K562 (cell line): ENCODE results near the gene GRIA1. TPM values are rescaled to one million over a fixed set of nuclear protein-coding genes. Genes with fewer than 3 reads are reported as not detected.

ENCODE experiments used
- ATAC-seq: fragments of 200-7000 bp; cut with Tn5 transposase; 3 replicates; pipeline ENCODE4 v1.9.1; 2020; ENCODE audit warnings: moderate library complexity
- BruUV-seq: library from RNA; stranded (reverse); fragments of 400-500 nt; replicated peaks from 2 replicates; lab custom pipeline; 2021; lab: Mats Ljungman, UMichigan
- CTCF ChIA-PET: fragments of 300-600 bp; formaldehyde crosslinking; extraction: SDS; loops from one replicate; lab custom pipeline; 2021; ENCODE audit warnings: low intra/inter-chr PET ratio; lab: Yijun Ruan, JAX
- POLR2A ChIA-PET: fragments of 300-600, 350-650 bp; sonication (Branson Sonifier 250); formaldehyde crosslinking; extraction: SDS; loops from one replicate; lab custom pipeline; 2021; ENCODE audit warnings: antibody characterized with exemption, inconsistent platforms; lab: Yijun Ruan, JAX
- DNase-seq, 4 experiments: peaks; one replicate each; pipeline versions ENCODE4 v3.0.0 to v3.0.0-alpha.2; 2011 to 2018; ENCODE audit warnings: low spot score in 3 of 4, mixed read lengths in 3 of 4; ENCODE audit errors: extremely low read depth in 1 of 4
- FAIRE-seq: peaks from 2 replicates; lab custom pipeline; 2011; peaks lifted over from hg19 to GRCh38; lab: Jason Lieb, UNC
- H2AFZ ChIP-seq: 2 replicates; pipeline ENCODE4 v1.6.0; 2011; ENCODE audit warnings: low read depth, low read length, control low read depth, inconsistent platforms
- H3K27ac ChIP-seq: fragments of 200-600 bp; 3 replicates; pipeline ENCODE4 v1.8.0; 2011; ENCODE audit warnings: low read depth, mild to moderate bottlenecking, control low read depth, inconsistent platforms, low read length, moderate library complexity, mixed read lengths; ENCODE audit errors: extremely low read depth
- H3K27me3 ChIP-seq, 2 experiments: fragments of 300-600 bp in 1 of 2; 2 replicates in 1 of 2; 3 replicates in 1 of 2; pipeline versions ENCODE4 v1.6.0 to v1.8.0; 2011; ENCODE audit warnings: inconsistent platforms in 2 of 2, low read length in 2 of 2, mild to moderate bottlenecking in 1 of 2, mixed read lengths in 1 of 2, moderate library complexity in 1 of 2; ENCODE audit not compliant: control insufficient read depth in 2 of 2, insufficient read depth in 2 of 2
- H3K36me3 ChIP-seq: fragments of 300-600 bp; 3 replicates; pipeline ENCODE4 v1.8.0; 2011; ENCODE audit warnings: mild to moderate bottlenecking, low read length, inconsistent platforms; ENCODE audit not compliant: control insufficient read depth, insufficient read depth
- H3K4me1 ChIP-seq, 2 experiments: fragments of 200-600 bp in 1 of 2; replicated peaks in 1 of 2; 2 replicates in 1 of 2; 3 replicates in 1 of 2; pipeline versions ENCODE4 v1.5.1 to v1.8.0; 2011; ENCODE audit warnings: inconsistent platforms in 2 of 2, low read length in 2 of 2, mild to moderate bottlenecking in 1 of 2, mixed read lengths in 1 of 2, moderate library complexity in 1 of 2; ENCODE audit not compliant: control insufficient read depth in 2 of 2, insufficient read depth in 2 of 2
- H3K4me2 ChIP-seq: 2 replicates; pipeline ENCODE4 v1.6.1; 2011; ENCODE audit warnings: low read length, control low read depth, inconsistent platforms, mixed read lengths; ENCODE audit not compliant: insufficient read depth
- H3K4me3 ChIP-seq: fragments of 200-600 bp; sonication (generic), shearing (Covaris generic); 2 replicates; pipeline ENCODE4 v1.5.1; 2016; ENCODE audit warnings: control low read depth, inconsistent platforms
- H3K79me2 ChIP-seq: fragments of 200-600 bp; 3 replicates; pipeline ENCODE4 v1.8.0; 2011; ENCODE audit warnings: low read length, inconsistent platforms; ENCODE audit not compliant: control insufficient read depth, insufficient read depth
- H3K9ac ChIP-seq, 2 experiments: 2 replicates each; pipeline versions ENCODE4 v1.6.0 to v1.6.1; 2011; ENCODE audit warnings: low read depth in 2 of 2, low read length in 2 of 2, control low read depth in 1 of 2, inconsistent platforms in 1 of 2, mild to moderate bottlenecking in 1 of 2, mixed read lengths in 1 of 2; ENCODE audit not compliant: insufficient read depth in 1 of 2
- H3K9me1 ChIP-seq: one replicate; pipeline ENCODE4 v1.6.0; 2011; ENCODE audit warnings: inconsistent platforms, mild to moderate bottlenecking, low read length, moderate library complexity; ENCODE audit not compliant: control insufficient read depth, insufficient read depth
- H3K9me3 ChIP-seq: replicated peaks from 2 replicates; pipeline ENCODE4 v1.5.1; 2011; ENCODE audit warnings: low read depth, low read length, inconsistent platforms; ENCODE audit not compliant: control insufficient read depth, insufficient read depth
- H4K20me1 ChIP-seq: replicated peaks from 2 replicates; pipeline ENCODE4 v1.6.1; 2011; ENCODE audit warnings: low read length, inconsistent platforms, mixed read lengths; ENCODE audit not compliant: control insufficient read depth, insufficient read depth
- AFF4 ChIP-seq: sonication (generic); formaldehyde crosslinking; IDR thresholded peaks from 2 replicates; pipeline ENCODE4 v1.8.0; 2023; ENCODE audit warnings: mild to moderate bottlenecking, missing genetic modification reagents
- CC2D1A ChIP-seq: fragments of 450-650 bp; IDR thresholded peaks from 2 replicates; pipeline ENCODE4 v1.6.1; 2017; ENCODE audit warnings: mild to moderate bottlenecking
- ELF2 ChIP-seq: fragments of 250-450 bp; sonication (Bioruptor Pico); IDR thresholded peaks from 2 replicates; pipeline ENCODE4 v1.5.0; 2021; ENCODE audit warnings: mild to moderate bottlenecking
- TSC22D4 ChIP-seq: fragments of 450-650 bp; IDR thresholded peaks from 2 replicates; pipeline ENCODE4 v1.6.1; 2016; ENCODE audit warnings: missing genetic modification characterization, missing biosample characterization, control low read depth
- in situ Hi-C: fragments of 300-500 bp; cut with MboI; formaldehyde crosslinking; loops from 4 replicates; pipeline ENCODE4 v1.15.0; 2018; ENCODE audit warnings: inconsistent platforms, mixed read lengths
- intact Hi-C: fragments of 100-400 bp; cut with micrococcal nuclease; formaldehyde crosslinking; loops from 2 replicates; pipeline ENCODE4 v1.14.2; 2022
- polyA plus RNA-seq, 8 experiments: library from polyadenylated mRNA; depleted of rRNA in 4 of 8; stranded (reverse) in 5 of 8; unstranded in 3 of 8; fragments of >200 nt; fragmentation: Nextera tagmentation in 2 of 8; fragmentation: Illumina TruSeq in 1 of 8; extraction: Ambion mirVana in 2 of 8; extraction: Trizol in 1 of 8; gene quantifications; 2 replicates each; pipeline versions ENCODE4 v1.2.1 to v1.2.3, GENCODE V29; 2011 to 2014; ENCODE audit warnings: inconsistent platforms in 1 of 8, missing spikeins in 1 of 8
- total RNA-seq, 7 experiments: library from RNA; depleted of rRNA in 6 of 7; stranded (reverse); fragments of >200 nt in 6 of 7; fragmentation: Illumina TruSeq in 2 of 7; extraction: Trizol in 2 of 7; gene quantifications; 2 replicates each; pipeline versions ENCODE4 v1.2.1 to v1.2.3, GENCODE V29; 2011 to 2021; ENCODE audit warnings: low replicate concordance in 1 of 7
- TF ChIP-seq, protein P1 (sequence below), 2 experiments: fragments of 450-650 bp; formaldehyde crosslinking in 1 of 2; IDR thresholded peaks; 2 replicates each; pipeline versions ENCODE4 v1.4.0 to v1.6.1; 2014 to 2020; ENCODE audit warnings: mild to moderate bottlenecking in 2 of 2, borderline replicate concordance in 1 of 2, low read depth in 1 of 2
- TF ChIP-seq, protein P2 (sequence below): fragments of 250-450 bp; sonication (Bioruptor Pico); IDR thresholded peaks from 2 replicates; pipeline ENCODE4 v1.9.0; 2021; ENCODE audit warnings: mild to moderate bottlenecking, inconsistent platforms

The GRIA1 gene
- total and polyA plus RNA-seq, 9 of the 15 experiments (the other 6 are each of a cell fraction or from before 2014, with no cell fraction given): not detected

- Histone ChIP-seq H3K9me3 (no peaks in the 10 kb centered on the region), H4K20me1 (no peaks in the 10 kb centered on the region), H3K36me3 (no peaks in the 10 kb centered on the region), H3K9ac (no peak overlapping the region), H3K4me2 (no peak overlapping the region), H3K4me3 (no peak overlapping the region), H3K27me3 (no peaks in the 10 kb centered on the region), H3K4me1 (no peaks in the 10 kb centered on the region), H3K79me2 (no peaks in the 10 kb centered on the region), H3K9me1 (no peaks in the 10 kb centered on the region), H3K27ac (no peak overlapping the region), H2AFZ (no peak overlapping the region)
- no TSS peak for BruUV-seq
- ATAC-seq (no peak), FAIRE-seq (no peak), DNase-seq (no peak)
- intact Hi-C loops (no loop called here), in situ Hi-C loops (no loop called here)
- POLR2A ChIA-PET: no interaction called here
- CTCF ChIA-PET: no interaction called here
- TF ChIP-seq, protein P1, sequence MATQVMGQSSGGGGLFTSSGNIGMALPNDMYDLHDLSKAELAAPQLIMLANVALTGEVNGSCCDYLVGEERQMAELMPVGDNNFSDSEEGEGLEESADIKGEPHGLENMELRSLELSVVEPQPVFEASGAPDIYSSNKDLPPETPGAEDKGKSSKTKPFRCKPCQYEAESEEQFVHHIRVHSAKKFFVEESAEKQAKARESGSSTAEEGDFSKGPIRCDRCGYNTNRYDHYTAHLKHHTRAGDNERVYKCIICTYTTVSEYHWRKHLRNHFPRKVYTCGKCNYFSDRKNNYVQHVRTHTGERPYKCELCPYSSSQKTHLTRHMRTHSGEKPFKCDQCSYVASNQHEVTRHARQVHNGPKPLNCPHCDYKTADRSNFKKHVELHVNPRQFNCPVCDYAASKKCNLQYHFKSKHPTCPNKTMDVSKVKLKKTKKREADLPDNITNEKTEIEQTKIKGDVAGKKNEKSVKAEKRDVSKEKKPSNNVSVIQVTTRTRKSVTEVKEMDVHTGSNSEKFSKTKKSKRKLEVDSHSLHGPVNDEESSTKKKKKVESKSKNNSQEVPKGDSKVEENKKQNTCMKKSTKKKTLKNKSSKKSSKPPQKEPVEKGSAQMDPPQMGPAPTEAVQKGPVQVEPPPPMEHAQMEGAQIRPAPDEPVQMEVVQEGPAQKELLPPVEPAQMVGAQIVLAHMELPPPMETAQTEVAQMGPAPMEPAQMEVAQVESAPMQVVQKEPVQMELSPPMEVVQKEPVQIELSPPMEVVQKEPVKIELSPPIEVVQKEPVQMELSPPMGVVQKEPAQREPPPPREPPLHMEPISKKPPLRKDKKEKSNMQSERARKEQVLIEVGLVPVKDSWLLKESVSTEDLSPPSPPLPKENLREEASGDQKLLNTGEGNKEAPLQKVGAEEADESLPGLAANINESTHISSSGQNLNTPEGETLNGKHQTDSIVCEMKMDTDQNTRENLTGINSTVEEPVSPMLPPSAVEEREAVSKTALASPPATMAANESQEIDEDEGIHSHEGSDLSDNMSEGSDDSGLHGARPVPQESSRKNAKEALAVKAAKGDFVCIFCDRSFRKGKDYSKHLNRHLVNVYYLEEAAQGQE (IDR thresholded peaks at IDR 0.05; ENCODE audit: borderline replicate concordance): no peak
- TF ChIP-seq, protein P1 (CRISPR knock-in tag; IDR thresholded peaks at IDR 0.05; ENCODE audit: low read depth): no peak
- TF ChIP-seq AFF4 (CRISPR knock-in tag) (no peak), ELF2 (CRISPR knock-in tag) (no peak), TSC22D4 (tag) (no peak), CC2D1A (no peak)
- TF ChIP-seq, protein P2, sequence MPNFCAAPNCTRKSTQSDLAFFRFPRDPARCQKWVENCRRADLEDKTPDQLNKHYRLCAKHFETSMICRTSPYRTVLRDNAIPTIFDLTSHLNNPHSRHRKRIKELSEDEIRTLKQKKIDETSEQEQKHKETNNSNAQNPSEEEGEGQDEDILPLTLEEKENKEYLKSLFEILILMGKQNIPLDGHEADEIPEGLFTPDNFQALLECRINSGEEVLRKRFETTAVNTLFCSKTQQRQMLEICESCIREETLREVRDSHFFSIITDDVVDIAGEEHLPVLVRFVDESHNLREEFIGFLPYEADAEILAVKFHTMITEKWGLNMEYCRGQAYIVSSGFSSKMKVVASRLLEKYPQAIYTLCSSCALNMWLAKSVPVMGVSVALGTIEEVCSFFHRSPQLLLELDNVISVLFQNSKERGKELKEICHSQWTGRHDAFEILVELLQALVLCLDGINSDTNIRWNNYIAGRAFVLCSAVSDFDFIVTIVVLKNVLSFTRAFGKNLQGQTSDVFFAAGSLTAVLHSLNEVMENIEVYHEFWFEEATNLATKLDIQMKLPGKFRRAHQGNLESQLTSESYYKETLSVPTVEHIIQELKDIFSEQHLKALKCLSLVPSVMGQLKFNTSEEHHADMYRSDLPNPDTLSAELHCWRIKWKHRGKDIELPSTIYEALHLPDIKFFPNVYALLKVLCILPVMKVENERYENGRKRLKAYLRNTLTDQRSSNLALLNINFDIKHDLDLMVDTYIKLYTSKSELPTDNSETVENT (CRISPR knock-in tag): no peak
These were observed 22.9 kb upstream of the GRIA1 start for GRCh38 chr5:153467546-153467945.
